ENCODE measurements around the gene EXOC6B.

Gene EXOC6B

DNA sequence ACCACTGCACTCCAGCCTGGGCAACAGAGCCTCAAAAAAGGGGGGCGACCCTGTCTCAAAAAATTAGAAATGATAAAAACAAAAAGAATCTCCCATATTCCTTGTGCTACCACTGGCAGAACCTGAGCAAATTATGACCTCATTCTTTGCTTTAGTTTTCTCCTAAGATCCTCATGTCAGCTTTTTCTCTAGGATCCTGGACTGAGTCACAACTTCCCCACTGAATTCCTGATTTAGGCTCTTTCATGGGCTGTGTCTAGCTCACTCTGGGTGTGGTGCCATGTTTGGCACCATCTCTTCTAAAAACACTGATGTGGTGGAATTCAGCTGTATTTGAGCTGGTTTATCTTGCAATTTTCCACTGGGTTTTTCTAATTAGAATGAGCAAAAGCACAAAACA lies 37.1 kb downstream of the EXOC6B start:
- no peak for DNase-seq

DNA sequence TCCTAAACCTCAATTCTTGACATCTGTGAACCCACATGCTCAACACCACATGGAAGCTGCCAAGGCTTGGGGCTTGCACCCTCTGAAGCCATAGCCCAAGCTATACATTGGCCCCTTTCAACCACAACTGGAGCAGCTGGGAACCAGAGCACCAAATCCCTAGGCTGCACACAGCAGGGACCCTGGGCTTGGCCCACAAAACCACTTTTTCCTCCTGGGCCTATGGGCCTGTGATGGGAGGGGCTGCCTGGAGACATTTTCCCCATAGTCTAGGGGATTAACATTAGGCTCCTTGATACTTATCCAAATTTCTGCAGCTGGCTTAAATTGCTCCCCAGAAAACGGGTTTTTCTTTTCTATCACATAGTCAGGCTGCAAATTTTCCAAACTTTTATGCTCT lies 40.3 kb downstream of the EXOC6B start:
- DNase-seq, result no peak

DNA sequence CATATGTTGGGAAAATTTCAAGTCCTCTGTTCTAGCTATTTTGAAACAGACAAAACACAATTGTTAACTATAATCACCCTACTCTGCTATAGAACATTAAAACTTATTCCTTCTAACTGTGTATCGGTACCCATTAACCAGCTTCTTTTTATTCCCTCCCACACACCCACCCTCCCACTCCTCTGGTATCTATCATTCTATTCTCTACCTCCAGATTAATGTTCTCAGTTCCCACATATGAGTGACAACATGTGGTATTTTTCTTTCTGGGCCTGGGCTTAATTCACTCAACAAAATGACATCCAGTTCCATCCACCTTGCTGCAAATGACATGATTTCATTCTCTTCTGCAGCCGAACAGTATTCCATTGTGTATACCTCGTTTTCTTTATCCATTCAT lies 43.3 kb downstream of the EXOC6B start:
- DNase-seq, result no peak

DNA sequence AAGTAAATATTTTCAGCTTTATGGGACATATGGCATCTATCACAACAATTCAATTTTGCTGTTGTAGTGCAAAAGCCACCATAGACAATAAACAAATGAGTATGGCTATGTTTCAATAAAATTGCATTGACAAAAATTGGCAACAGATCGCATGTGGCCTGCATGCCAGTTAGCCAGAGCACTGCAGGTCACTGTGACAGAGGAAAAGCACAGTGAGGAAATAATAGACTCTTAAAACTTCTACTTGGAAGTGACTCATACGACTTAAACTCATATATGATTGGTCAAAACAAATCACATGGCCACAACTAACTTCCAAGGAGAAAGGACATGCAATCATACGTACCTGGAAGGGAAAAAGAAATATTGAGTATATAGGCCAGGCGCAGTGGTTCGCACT lies 44.4 kb downstream of the EXOC6B start:
- no peak for DNase-seq

GRCh38 chr2:72780477-72780876 lies 45.4 kb downstream of the EXOC6B start:
- no peak for DNase-seq

DNA sequence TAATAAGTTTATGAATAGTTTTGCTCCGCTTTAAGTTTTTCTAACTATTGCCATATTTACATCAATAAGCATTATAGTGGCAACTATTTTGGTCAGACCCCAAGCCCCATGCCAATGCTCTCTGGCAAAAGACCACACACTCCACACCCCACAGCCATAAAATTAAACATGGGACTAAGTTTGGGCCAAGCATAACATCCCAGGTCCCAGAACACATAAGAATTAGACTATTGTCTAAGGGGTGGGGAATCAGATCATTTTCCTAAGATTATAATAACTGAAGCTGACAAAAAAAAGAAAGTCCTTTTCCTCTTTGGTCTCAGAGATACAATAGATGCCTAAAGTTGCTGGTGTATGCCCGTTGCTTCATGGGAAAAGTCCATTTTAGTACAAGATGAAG lies 46.3 kb downstream of the EXOC6B start:
- no peak for DNase-seq

GRCh38 chr2:72778410-72778809 lies 47.4 kb downstream of the EXOC6B start:
- DNase-seq, result no peak

GRCh38 chr2:72770879-72771461 lies 54.9 kb downstream of the EXOC6B start:
- DNase-seq, result no peak

GRCh38 chr2:72765997-72766609 lies 59.7 kb downstream of the EXOC6B start:
- no peak for DNase-seq

GRCh38 chr2:72762276-72762675 lies 63.6 kb downstream of the EXOC6B start:
- no peak for DNase-seq

DNA sequence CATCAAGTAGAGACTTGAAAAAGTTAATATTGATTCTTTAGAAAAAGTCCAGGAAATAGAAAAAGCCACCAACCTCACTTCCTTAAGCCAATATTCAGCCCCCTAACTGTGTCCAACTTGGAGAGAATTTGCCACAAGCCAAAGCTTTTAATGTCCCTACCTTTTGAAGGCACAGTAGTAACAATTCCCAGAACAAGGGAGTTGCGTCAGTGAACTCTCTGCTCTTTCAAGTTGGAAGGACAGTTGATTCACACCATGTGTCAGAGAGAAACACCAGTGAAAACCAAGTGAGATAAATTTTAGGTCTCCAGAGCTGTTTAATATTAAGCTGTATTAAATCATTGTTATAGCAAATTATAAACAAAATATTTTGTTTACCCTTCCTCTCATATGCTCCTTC lies 66.1 kb downstream of the EXOC6B start:
- no peak for DNase-seq

DNA sequence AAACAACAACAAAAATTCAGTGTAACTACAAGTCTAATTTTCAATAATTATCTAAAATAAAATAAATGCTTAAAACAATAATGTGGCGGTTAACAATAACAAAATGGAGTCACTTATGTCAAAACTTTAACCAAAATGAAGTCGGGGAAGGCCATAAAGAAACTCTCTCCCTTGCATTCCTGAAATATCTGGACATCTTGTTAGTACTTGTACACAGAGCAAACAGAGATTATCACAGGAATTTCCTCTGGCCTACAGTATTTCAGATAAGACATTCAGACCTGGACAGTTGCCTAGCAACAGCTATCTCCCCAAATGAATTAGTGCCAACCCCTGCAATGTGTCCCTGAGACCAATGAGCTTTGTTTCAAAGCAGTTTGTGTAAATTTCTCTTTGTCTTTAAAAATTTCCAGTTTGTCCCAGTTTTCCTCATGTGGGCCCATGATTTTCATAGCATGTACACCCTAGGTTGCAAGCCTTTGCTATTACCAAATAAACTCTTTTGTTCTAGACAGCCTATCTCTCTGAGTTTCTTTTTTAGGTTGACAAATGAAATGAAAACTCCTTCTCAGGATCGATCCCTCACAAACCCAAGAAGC lies 68.6 kb downstream of the EXOC6B start:
- no peak for DNase-seq

DNA sequence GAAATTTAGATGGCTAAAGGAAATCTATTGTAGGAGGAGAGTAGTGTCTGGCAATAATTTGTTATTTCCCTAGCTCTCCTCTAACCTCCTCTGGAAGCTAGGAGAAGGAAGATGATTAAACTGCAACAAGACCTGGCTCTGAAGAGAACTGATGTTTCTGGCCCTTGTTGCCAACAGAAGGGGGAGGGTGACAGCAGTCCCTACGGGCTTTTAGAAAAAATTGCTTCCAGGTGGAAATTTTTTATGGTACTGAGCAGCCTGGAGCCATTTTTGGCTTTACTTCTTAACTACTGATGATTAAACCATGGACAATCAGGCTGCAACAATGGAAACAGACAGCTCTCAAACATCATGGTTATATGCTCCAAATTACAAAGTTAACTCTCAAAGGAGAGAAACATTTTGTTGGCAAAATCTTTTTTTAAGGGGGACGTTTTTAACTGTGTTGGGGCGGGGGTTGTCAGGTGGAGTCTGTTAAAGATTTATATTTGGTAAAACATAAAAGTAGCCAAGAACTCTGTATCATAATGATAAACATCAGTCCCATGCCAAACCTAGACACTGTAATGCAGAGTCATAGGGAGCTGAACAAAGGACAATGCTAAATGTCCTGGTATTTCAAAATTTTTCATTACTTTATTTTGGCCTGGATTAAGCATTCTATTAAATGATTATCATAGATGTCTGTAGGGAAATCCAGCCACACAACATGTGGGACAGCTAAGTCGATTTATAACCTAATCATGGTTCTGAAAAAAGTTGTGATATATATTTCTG lies 70.0 kb downstream of the EXOC6B start:
- DNase-seq, result no peak

GRCh38 chr2:72754628-72755320 lies 71.1 kb downstream of the EXOC6B start:
- no peak for DNase-seq

DNA sequence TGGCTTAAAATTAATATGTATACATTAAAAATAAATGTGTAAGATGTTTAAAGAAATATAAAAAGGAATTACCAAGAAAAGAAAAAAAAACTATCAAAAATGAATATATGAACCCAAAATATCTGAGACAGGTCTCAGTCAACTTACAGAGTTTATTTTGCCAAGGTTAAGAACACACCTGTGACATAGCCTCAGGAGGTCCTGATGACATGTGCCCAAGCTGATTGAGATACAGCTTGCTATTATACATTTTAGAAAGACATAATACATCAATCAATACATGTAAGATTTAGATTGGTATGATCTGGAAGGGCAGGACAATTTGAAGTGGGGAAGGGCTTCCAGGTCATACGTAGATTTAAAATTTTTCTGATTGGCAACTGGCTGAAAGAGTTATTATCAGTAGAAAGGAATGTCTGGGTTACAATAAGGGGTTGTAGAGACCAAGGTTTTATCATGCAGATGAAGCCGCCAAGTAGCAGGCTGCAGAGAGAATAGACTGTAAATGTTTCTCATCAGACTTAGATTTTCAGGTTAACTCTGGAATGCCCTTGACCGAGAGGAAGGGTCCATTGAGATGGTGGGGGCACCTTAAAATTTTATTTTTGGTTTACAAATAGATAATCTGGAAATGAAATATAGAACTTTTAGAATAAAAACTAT lies 74.7 kb downstream of the EXOC6B start:
- DNase-seq, result no peak

- no peak for DNase-seq
These were observed 75.4 kb downstream of the EXOC6B start for GRCh38 chr2:72750466-72750865.

GRCh38 chr2:72747344-72747743 lies 78.5 kb downstream of the EXOC6B start:
- no peak for DNase-seq

- no peak for DNase-seq
These were observed 80.0 kb downstream of the EXOC6B start for GRCh38 chr2:72745679-72746368.

DNA sequence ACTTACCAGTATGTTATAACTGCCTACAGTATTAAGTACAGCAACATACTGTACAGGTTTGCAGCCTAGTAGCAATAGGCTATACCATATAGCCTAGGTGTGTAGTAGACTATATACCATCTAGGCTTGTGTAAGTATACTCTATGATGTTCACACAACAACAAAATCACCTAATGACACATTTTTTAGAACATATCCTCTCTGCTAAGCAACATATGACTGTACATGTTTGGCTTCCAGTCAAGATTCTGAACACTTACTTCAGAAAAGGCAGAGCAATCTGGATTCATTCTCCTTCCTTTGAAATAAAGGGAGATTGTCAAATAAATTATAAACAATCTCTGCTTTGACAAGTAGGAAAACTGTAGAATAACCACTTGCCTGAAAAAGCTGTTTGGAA lies 81.8 kb downstream of the EXOC6B start:
- no peak for DNase-seq

DNA sequence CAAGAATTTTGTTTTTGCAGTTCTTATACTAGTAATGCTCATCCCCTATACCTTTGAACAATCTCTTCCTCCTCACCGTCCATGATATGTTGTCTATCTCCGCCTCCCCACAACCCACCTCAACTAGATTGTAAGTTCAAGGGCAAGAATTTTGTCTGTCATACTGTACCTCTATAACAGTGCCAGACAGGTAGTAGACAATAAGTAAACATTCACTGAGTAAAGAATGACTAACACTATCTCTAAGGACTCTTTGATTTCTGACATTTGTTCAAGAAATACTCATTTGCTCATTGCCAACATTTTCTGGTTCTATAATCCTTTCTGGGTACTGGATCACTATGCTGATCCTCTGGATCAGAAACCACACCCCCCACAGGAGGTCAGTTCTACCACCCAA lies 82.4 kb downstream of the EXOC6B start:
- DNase-seq, result no peak

DNA sequence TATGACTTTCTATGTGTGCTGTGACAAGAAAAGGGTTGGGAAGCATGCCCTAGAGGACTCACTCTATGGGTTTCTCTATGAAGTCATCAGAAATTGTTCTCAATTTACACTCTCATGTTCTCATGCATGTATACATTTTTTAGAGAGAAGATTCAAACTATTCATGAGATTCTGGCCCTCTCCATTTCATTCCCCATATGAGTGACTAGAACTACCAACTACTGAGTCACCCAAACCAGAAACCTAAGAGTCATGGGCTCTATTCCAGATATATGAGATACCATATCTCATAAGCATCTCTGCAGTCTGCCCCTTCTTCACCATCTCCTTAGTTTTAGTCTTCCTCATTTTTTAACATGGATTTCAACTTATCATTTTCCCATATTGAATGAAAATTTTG lies 87.7 kb downstream of the EXOC6B start:
- no peak for DNase-seq

GRCh38 chr2:72734432-72734831 lies 91.4 kb downstream of the EXOC6B start:
- DNase-seq, result no peak

All from activated gamma-delta T cell (primary cell).